ENCODE data around the gene RPUSD1.

Gene RPUSD1

GRCh38 chr16:794853-795466, 6.8 kb upstream of the RPUSD1 start:
- no peak for TF ChIP-seq CTCF (IDR thresholded peaks at IDR 0.05; ENCODE audit: low read depth, low read length)
- DNase-seq (ENCODE audit: low read depth in 2 of 2) = no peak
- no peak overlapping the region for H3K4me3 ChIP-seq (replicated peaks in 1 of 2; ENCODE audit: low read depth in 2 of 2, low read length in 2 of 2)

- no peak for TF ChIP-seq CTCF (IDR thresholded peaks at IDR 0.05; ENCODE audit: low read depth, low read length)
- no peak for DNase-seq (ENCODE audit: low read depth in 2 of 2)
- no peak overlapping the region for H3K4me3 ChIP-seq (replicated peaks in 1 of 2; ENCODE audit: low read depth in 2 of 2, low read length in 2 of 2)
Measured at GRCh38 chr16:794091-794822, 6.1 kb upstream of the RPUSD1 start.

GRCh38 chr16:793414-793813, 5.2 kb upstream of the RPUSD1 start:
- no peak overlapping the region for H3K4me3 ChIP-seq (replicated peaks in 1 of 2; ENCODE audit: low read depth in 2 of 2, low read length in 2 of 2)
- no peak for DNase-seq (ENCODE audit: low read depth in 2 of 2)
- TF ChIP-seq CTCF (IDR thresholded peaks at IDR 0.05; ENCODE audit: low read depth, low read length) = no peak

GRCh38 chr16:792221-792995, 4.2 kb upstream of the RPUSD1 start:
- DNase-seq (ENCODE audit: low read depth in 2 of 2) = no peak
- no peak for TF ChIP-seq CTCF (IDR thresholded peaks at IDR 0.05; ENCODE audit: low read depth, low read length)
- no peak overlapping the region for H3K4me3 ChIP-seq (replicated peaks in 1 of 2; ENCODE audit: low read depth in 2 of 2, low read length in 2 of 2)

- DNase-seq (ENCODE audit: low read depth in 2 of 2) = no peak
- no peak overlapping the region for H3K4me3 ChIP-seq (replicated peaks in 1 of 2; ENCODE audit: low read depth in 2 of 2, low read length in 2 of 2)
- TF ChIP-seq CTCF (IDR thresholded peaks at IDR 0.05; ENCODE audit: low read depth, low read length) = no peak
Measured at GRCh38 chr16:791131-791530, 3.0 kb upstream of the RPUSD1 start.

GRCh38 chr16:790086-790485, 1.9 kb upstream of the RPUSD1 start:
- TF ChIP-seq CTCF (IDR thresholded peaks at IDR 0.05; ENCODE audit: low read depth, low read length) = no peak
- no peak for DNase-seq (ENCODE audit: low read depth in 2 of 2)
- no peak overlapping the region for H3K4me3 ChIP-seq (replicated peaks in 1 of 2; ENCODE audit: low read depth in 2 of 2, low read length in 2 of 2)
